ENCODE measurements around the gene RAB5A. TPM values are rescaled to one million over a fixed set of nuclear protein-coding genes. Genes with fewer than 3 reads are reported as not detected.

Gene RAB5A
- total and polyA plus RNA-seq, 9 donors, result 24.6 to 65.8 (median 46.9) TPM

DNA sequence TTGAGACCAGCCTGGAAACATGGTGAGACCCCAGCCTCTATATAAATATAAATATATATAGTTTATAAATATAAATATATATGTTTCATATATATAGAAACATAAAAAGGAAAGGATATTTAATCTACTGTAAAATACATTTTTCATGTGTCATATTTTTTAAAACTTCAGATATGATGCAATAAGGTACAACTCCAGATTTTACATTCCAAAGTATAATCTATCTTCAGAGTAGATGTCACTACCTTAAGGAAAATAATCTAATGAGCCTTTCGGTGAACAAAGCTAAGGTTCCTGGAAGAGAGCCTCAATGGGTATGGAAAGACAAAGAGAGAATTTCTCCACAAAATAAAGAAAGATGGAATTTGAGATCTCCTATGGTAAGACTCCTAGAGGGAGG, 29.7 kb upstream of the RAB5A start:
- H3K4me3 ChIP-seq, result no peak overlapping the region
- no peaks in the 10 kb centered on the region for H3K27me3 ChIP-seq
- no peaks in the 10 kb centered on the region for H3K9me3 ChIP-seq
- no peaks in the 10 kb centered on the region for H3K4me1 ChIP-seq (ENCODE audit: insufficient read depth)
- WGBS, 3 donors, result 91 to 94% (median 91%) methylated on average over 1 of the region's 1 CpG
- no peak for TF ChIP-seq EP300 (IDR thresholded peaks at IDR 0.05)
- TF ChIP-seq, protein P1, sequence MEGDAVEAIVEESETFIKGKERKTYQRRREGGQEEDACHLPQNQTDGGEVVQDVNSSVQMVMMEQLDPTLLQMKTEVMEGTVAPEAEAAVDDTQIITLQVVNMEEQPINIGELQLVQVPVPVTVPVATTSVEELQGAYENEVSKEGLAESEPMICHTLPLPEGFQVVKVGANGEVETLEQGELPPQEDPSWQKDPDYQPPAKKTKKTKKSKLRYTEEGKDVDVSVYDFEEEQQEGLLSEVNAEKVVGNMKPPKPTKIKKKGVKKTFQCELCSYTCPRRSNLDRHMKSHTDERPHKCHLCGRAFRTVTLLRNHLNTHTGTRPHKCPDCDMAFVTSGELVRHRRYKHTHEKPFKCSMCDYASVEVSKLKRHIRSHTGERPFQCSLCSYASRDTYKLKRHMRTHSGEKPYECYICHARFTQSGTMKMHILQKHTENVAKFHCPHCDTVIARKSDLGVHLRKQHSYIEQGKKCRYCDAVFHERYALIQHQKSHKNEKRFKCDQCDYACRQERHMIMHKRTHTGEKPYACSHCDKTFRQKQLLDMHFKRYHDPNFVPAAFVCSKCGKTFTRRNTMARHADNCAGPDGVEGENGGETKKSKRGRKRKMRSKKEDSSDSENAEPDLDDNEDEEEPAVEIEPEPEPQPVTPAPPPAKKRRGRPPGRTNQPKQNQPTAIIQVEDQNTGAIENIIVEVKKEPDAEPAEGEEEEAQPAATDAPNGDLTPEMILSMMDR (IDR thresholded peaks at IDR 0.05), result no peak
- no peak for TF ChIP-seq POLR2A (IDR thresholded peaks at IDR 0.05)
- H3K36me3 ChIP-seq, result no peaks in the 10 kb centered on the region
- no peak overlapping the region for H3K27ac ChIP-seq
- intact Hi-C loops (cut with DNase I), result no loop called here
- DNase-seq, result no peak

DNA sequence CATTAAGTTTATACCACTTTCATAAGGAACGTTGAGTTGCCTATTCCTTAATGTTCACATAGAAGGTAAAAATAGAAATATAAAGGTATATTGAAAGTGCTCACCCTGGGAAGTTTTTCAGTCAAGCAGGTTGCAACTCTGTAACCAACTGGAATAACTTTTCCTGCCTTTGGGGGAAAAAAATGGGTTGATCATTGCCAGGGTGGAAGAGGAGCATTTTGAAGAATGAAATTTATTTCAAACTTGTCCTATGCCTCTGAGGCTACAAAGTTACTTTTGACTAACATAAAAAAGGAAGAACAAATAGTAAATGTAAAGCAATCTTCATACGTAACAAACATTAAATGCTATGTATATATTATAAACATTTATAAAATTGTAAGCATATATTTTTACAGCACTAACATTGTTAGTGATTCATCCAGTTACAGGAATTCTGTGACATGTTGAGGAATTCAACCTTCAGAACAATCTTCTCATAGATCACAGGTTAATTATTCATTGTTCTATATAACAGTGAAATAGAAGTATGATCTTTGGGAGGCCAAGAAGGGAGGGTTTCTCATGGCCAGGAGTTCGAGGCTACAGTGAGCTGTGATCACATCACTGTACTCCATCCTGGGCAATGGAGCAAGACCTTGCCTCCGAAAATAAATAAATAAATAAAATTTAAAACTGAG, 26.4 kb upstream of the RAB5A start:
- TF ChIP-seq, protein P1 (IDR thresholded peaks at IDR 0.05), result no peak
- TF ChIP-seq POLR2A (IDR thresholded peaks at IDR 0.05), result no peak
- TF ChIP-seq EP300 (IDR thresholded peaks at IDR 0.05), result no peak
- no peak overlapping the region for H3K4me3 ChIP-seq
- no peaks in the 10 kb centered on the region for H3K9me3 ChIP-seq
- H3K27me3 ChIP-seq, result no peaks in the 10 kb centered on the region
- no peak for DNase-seq
- H3K36me3 ChIP-seq, result no peaks in the 10 kb centered on the region
- no peak overlapping the region for H3K27ac ChIP-seq
- intact Hi-C loops (cut with DNase I), result no loop called here
- 68 to 82% (median 79%) methylated on average over 4 of the region's 4 CpGs for WGBS, 3 donors
- H3K4me1 ChIP-seq (ENCODE audit: insufficient read depth), result no peaks in the 10 kb centered on the region

DNA sequence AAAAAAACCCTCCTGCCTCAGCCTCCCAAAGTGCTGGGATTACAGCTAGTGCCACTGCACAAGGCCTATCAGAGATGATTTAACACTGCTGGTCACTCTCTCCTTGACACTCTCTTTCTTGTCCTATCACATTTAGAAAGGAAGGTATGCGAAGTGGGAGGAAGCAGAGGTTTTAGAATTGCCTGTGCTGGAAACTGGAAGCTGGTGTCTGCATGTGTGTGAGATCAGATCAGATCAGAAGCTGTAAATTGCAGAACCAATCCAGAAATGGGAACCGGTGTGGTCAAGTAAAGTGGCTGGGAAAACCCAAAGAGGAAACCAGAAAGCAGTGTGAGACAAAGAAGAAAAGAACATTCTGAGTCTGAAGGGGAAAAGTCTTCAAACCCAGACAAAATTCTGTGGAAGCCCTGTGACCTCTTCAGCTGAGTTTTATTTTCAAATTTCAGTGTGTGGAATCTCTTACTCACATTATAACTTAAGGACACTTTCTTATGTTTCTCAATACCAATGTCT, 15.7 kb upstream of the RAB5A start:
- H3K4me3 ChIP-seq, result no peak overlapping the region
- no peaks in the 10 kb centered on the region for H3K9me3 ChIP-seq
- H3K4me1 ChIP-seq (ENCODE audit: insufficient read depth), result no peaks in the 10 kb centered on the region
- no peaks in the 10 kb centered on the region for H3K27me3 ChIP-seq
- TF ChIP-seq, protein P1 (IDR thresholded peaks at IDR 0.05), result no peak
- TF ChIP-seq EP300 (IDR thresholded peaks at IDR 0.05) (no peak), POLR2A (IDR thresholded peaks at IDR 0.05) (no peak)
- DNase-seq, result no peak
- WGBS, 3 donors, result 39 to 49% (median 46%) methylated on average over 2 of the region's 2 CpGs
- intact Hi-C loops (cut with DNase I), result no loop called here
- no peak overlapping the region for H3K27ac ChIP-seq
- H3K36me3 ChIP-seq, result no peaks in the 10 kb centered on the region

DNA sequence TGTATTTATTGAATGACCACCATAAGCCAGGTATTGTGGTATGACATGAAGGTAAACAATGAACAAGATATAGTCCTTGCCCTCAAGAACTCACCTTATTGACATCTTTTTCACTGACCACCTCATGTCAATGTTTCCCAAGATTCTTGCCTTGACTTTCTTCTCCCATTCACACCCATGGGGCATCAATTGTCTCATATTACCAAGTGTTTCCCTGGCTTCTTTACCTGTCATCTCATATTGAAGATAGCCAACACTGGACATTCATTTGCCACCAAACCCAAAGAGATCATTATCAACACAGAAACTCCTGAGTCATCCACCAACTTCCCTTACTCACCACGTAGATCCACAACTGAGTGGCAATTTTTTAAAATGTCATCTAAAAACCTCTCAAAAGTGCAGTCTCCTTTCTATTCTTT, 15.1 kb upstream of the RAB5A start:
- TF ChIP-seq POLR2A (IDR thresholded peaks at IDR 0.05) (no peak), EP300 (IDR thresholded peaks at IDR 0.05) (no peak)
- TF ChIP-seq, protein P1 (IDR thresholded peaks at IDR 0.05), result no peak
- Histone ChIP-seq H3K9me3 (no peaks in the 10 kb centered on the region), H3K27me3 (no peaks in the 10 kb centered on the region), H3K27ac (no peak overlapping the region), H3K4me3 (no peak overlapping the region), H3K4me1 (ENCODE audit: insufficient read depth) (no peaks in the 10 kb centered on the region), H3K36me3 (no peaks in the 10 kb centered on the region)
- WGBS, 3 donors, result 77 to 85% (median 84%) methylated on average over 1 of the region's 1 CpG
- no peak for DNase-seq
- intact Hi-C loops (cut with DNase I), result no loop called here

Data from ovary (tissue), 9 donors.